Sigmoid colon (tissue), 4 donors: Measurements from ENCODE around the gene ATG4C.

Experiments used
- CTCF ChIP-seq, 4 experiments: fragments of 450-650 bp in 3 of 4; fragments of 200-600 bp in 1 of 4; IDR thresholded peaks; one replicate each; pipeline ENCODE4 v1.5.1; 2016 to 2019; ENCODE audit warnings: antibody characterized with exemption in 4 of 4, mild to moderate bottlenecking in 3 of 4, moderate library complexity in 2 of 4
- EP300 ChIP-seq, 4 donors: sonication (generic); formaldehyde crosslinking; IDR thresholded peaks; one replicate each; pipeline ENCODE4 v1.6.1; 2017; ENCODE audit warnings: antibody characterized with exemption in 4 of 4
- POLR2A ChIP-seq, 2 donors: fragments of 450-650 bp; IDR thresholded peaks; one replicate each; pipeline ENCODE4 v1.6.1; 2016; ENCODE audit warnings: antibody characterized with exemption in 2 of 2, mild to moderate bottlenecking in 2 of 2, moderate library complexity in 2 of 2

GRCh38 chr1:62903522-62903921 is 119.6 kb downstream of the ATG4C start:
- TF ChIP-seq CTCF (IDR thresholded peaks at IDR 0.05) (no peak), POLR2A (IDR thresholded peaks at IDR 0.05) (no peak), EP300 (IDR thresholded peaks at IDR 0.05) (no peak)
